Heart left ventricle (tissue), 16 donors: Measurements from ENCODE around the gene RABGAP1. TPM values are rescaled to one million over a fixed set of nuclear protein-coding genes. Genes with fewer than 3 reads are reported as not detected.

Source experiments
- ATAC-seq, 4 donors: fragments of 200-7000 bp; cut with Tn5 transposase; one replicate each; pipeline ENCODE4 v1.9.1; 2020 to 2022; ENCODE audit warnings: moderate library complexity in 4 of 4, mild to moderate bottlenecking in 3 of 4, moderate number of reproducible peaks in 1 of 4
- DNase-seq, 5 donors: peaks; one replicate each; pipeline ENCODE4 v3.0.0-alpha.2; 2020
- H3K27ac ChIP-seq, 12 donors: fragments of 200-600 bp; sonication (generic) in 4 of 12; one replicate each; pipeline versions ENCODE4 v1.5.0 to v1.8.0; 2016 to 2022; ENCODE audit warnings: mild to moderate bottlenecking in 2 of 12
- H3K27me3 ChIP-seq, 9 donors: fragments of 200-600 bp; sonication (generic) in 2 of 9; one replicate each; pipeline versions ENCODE4 v1.5.1 to v1.8.0; 2016 to 2022; ENCODE audit warnings: mild to moderate bottlenecking in 3 of 9
- H3K36me3 ChIP-seq, 9 donors: fragments of 200-600 bp; sonication (generic) in 2 of 9; one replicate each; pipeline versions ENCODE4 v1.5.0 to v1.8.0; 2018 to 2022; ENCODE audit warnings: mild to moderate bottlenecking in 2 of 9
- H3K4me1 ChIP-seq, 12 donors: fragments of 200-600 bp; sonication (generic) in 4 of 12; one replicate each; pipeline versions ENCODE4 v1.5.0 to v1.8.0; 2016 to 2022; ENCODE audit warnings: mild to moderate bottlenecking in 3 of 12
- H3K4me3 ChIP-seq, 12 donors: fragments of 200-600 bp; sonication (generic) in 4 of 12; one replicate each; pipeline versions ENCODE4 v1.5.0 to v1.8.0; 2017 to 2022; ENCODE audit warnings: mild to moderate bottlenecking in 9 of 12, moderate library complexity in 4 of 12
- H3K9me3 ChIP-seq, 12 donors: fragments of 200-600 bp; sonication (generic) in 4 of 12; one replicate each; pipeline versions ENCODE4 v1.5.0 to v1.8.0; 2016 to 2022; ENCODE audit warnings: mild to moderate bottlenecking in 1 of 12
- POLR2A ChIP-seq, 2 donors: fragments of 450-650 bp; IDR thresholded peaks; one replicate each; pipeline ENCODE4 v1.6.1; 2017; ENCODE audit warnings: antibody characterized with exemption in 2 of 2, mild to moderate bottlenecking in 2 of 2, moderate library complexity in 2 of 2
- WGBS, 4 donors: extraction: QIAGEN DNeasy Blood & Tissue Kit in 2 of 4; methylation state at CpG; one replicate each; pipeline versions ENCODE4 v1.1.5 to v1.1.7; 2013 to 2018; 5-methylcytosine and 5-hydroxymethylcytosine counted together
- intact Hi-C, 10 donors: fragments of 100-400 bp; cut with DNase I; formaldehyde crosslinking; loops; one replicate each; pipeline versions ENCODE4 v1.11.1 to v1.14.2; 2022
- polyA plus RNA-seq, 2 donors: library from polyadenylated mRNA; stranded (reverse); fragments of 200-250 nt; gene quantifications; one replicate each; pipeline ENCODE4 v1.2.3, GENCODE V29; 2013
- total RNA-seq, 9 donors: library from RNA; depleted of rRNA in 2 of 9; stranded (reverse); fragments of >200 nt in 2 of 9; fragmentation: NEBNext Ultra II Directional in 3 of 9; extraction: Animal tissue kit (Norgen Biotek cat#: 25700) in 3 of 9; gene quantifications; one replicate each; pipeline versions ENCODE4 v1.1.0 to v1.2.4, GENCODE V29; 2016 to 2023
- TF ChIP-seq, protein P1 (sequence below), 12 donors: fragments of 200-600 bp; sonication (generic) in 4 of 12; IDR thresholded peaks; one replicate each; pipeline versions ENCODE4 v1.5.0 to v1.8.0; 2018 to 2022; ENCODE audit warnings: antibody characterized with exemption in 12 of 12, mild to moderate bottlenecking in 5 of 12
- donor health status: ischemic (EF 13 %, LVEDD 7.1; RV severe dilation, severe dysfunction).
- donor health status: healthy with polysubstance abuse.
- donor health status: DM: no; HTN: yes; CAD: no.
- donor health status: DM: no; HTN: no; CAD: no.
- donor health status: ischemic (EF 25% LVEDD 6.9; RV normal size, moderate dysfunction).
- donor health status: ischemic (EF 25% LVEDD 5.7; RV mildly dilated, moderate dysfunction).
- donor health status: healthy.
- donor health status: DM: yes; HTN: yes; CAD: no.
- donor health status: ischemic (EF 35%, LVEDD 5.7; RV mildly dilated, moderate dysfunction).
- donor health status: nonischemic (EF 11% LVEDD 7.7; RV severe dilation, severe dysfunction).
- donor health status: DM: yes; HTN: yes; CAD: no.
- donor health status: PGD.
- donor health status: ischemic (EF 29% LVEDD 5.4; RV normal size, mild dysfunction).
- donor health status: nonischemic (EF 23%, LVEDD 6.1; RV moderate dilation, normal function).

RABGAP1 gene
- total and polyA plus RNA-seq, 11 donors, result 11.8 to 62.2 (median 43.3) TPM

DNA sequence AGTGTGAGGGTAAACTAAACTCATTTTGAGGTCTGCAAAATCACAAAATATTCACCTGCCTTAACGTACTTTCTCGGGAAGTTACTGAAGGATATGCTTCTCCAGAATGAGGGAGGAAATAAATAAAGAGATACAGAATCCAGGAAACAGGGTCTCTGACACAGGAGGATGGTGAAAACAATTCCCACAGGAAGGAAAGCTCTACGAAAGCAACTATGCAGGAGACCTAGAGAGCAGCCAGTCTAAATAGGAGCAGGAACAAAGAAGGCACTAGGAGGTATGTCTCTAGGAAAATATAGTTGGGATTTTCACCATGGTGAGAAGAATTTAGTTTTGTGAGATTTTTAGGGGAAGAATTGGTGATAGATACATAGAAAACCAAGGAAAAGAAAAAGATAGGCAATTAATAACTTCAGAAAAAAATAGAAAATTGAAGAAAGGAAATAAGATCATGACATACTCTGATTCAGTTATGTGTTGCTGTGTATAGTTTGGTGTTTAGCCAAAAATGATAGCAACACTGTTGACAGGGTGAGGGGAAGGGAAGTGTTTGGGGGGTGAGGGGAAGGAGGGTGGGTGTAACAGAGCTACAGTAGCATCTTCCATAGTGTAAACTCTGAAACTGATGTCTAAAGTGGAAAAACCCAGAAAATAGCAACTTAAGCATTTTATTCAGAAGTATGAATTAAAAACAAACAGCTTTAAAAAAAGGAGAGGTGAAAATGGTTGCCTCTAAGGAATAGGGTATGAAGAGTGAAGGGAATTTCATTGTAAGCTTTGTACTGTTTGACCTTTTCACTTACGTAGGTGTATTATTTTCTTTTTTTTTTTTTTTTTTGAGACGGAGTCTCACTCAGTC, 102.5 kb downstream of the RABGAP1 start:
- TF ChIP-seq, protein P1, sequence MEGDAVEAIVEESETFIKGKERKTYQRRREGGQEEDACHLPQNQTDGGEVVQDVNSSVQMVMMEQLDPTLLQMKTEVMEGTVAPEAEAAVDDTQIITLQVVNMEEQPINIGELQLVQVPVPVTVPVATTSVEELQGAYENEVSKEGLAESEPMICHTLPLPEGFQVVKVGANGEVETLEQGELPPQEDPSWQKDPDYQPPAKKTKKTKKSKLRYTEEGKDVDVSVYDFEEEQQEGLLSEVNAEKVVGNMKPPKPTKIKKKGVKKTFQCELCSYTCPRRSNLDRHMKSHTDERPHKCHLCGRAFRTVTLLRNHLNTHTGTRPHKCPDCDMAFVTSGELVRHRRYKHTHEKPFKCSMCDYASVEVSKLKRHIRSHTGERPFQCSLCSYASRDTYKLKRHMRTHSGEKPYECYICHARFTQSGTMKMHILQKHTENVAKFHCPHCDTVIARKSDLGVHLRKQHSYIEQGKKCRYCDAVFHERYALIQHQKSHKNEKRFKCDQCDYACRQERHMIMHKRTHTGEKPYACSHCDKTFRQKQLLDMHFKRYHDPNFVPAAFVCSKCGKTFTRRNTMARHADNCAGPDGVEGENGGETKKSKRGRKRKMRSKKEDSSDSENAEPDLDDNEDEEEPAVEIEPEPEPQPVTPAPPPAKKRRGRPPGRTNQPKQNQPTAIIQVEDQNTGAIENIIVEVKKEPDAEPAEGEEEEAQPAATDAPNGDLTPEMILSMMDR (IDR thresholded peaks at IDR 0.05), result no peak
- TF ChIP-seq POLR2A (IDR thresholded peaks at IDR 0.05), result no peak
- peaks cover 0 to 6% (median 0%) of the 10 kb centered on the region in 12 donors for H3K9me3 ChIP-seq
- ATAC-seq, result no peak
- DNase-seq, result no peak
- H3K36me3 ChIP-seq, result peaks cover 0 to 8% (median 0%) of the 10 kb centered on the region in 9 donors
- H3K27me3 ChIP-seq, result no peaks in the 10 kb centered on the region
- H3K27ac ChIP-seq, result peak overlapping the region in 3 of 12 donors; percentile 4 to 17 (median 10)
- intact Hi-C loops, result no loop called here
- H3K4me3 ChIP-seq, result no peak overlapping the region
- WGBS, 4 donors, result 69 to 79% (median 76%) methylated on average over 5 of the region's 5 CpGs
- H3K4me1 ChIP-seq, result peaks cover 0 to 26% (median 13%) of the 10 kb centered on the region in 12 donors

DNA sequence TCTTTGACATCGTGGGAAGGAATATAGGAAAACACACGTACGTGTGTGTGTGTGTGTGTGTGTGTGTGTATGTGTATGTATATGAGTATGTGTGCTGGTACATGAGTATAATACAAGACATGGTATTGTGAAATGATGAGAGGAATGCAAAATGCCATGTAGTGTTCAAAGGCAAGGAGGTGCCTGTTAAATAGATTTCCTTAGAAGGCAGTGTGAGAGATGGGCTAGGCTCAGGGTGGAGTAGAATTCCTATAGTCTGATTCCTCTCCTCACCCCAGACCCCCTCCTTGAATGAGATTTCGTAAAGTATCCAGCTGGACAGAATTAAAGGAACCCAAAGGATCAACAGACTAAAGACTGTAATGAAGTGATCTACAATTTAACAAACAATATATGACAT, 103.8 kb downstream of the RABGAP1 start:
- intact Hi-C loops, result no loop called here
- Histone ChIP-seq H3K27ac (peak overlapping the region in 9 of 12 donors; percentile 0 to 48 (median 21)), H3K27me3 (no peaks in the 10 kb centered on the region), H3K4me3 (no peak overlapping the region), H3K9me3 (peaks cover 0 to 6% (median 0%) of the 10 kb centered on the region in 12 donors), H3K4me1 (peaks cover 0 to 30% (median 19%) of the 10 kb centered on the region in 12 donors), H3K36me3 (peaks cover 0 to 8% (median 0%) of the 10 kb centered on the region in 9 donors)
- WGBS, 4 donors, result 78 to 81% (median 79%) methylated on average over 4 of the region's 4 CpGs
- no peak for TF ChIP-seq POLR2A (IDR thresholded peaks at IDR 0.05)
- TF ChIP-seq, protein P1 (IDR thresholded peaks at IDR 0.05), result no peak
- no peak for DNase-seq
- ATAC-seq, result no peak

DNA sequence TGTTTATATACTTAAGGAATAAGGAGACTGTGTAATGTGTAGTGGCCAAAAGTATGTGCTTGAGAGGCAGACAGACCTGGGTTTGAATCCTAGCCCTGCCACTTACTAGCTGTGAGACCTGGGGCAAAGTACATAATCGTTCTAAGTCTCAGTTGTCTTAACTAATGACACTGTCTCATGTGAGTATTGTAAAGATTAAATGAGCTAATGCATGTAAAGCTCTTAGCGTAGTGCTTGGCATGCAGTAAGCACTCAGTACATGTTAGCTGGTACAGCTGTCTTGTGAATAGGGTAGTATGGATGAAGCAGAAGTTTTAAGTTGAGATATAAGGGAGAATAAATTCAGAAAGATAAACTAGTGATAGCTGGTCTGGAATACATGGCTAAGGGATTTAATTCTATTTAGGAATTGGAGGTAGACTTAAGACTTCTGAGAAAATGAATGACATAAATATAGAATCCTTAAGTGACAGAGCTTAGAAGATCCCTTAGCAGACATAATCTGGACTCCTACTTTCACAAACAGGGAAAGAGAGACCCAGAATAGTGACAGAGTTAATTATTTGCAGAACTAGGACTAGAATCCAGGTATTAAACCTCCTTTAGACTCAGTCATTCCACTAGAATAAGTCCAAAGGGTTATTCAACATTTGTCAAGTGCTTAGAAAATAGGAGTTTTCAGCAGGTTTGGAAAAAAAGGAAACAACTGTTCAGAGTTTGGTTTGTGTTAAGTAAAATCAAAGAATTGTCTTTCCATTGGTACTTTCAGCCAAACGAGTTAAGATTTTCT, 105.8 kb downstream of the RABGAP1 start:
- H3K4me1 ChIP-seq, result peaks cover 0 to 30% (median 20%) of the 10 kb centered on the region in 12 donors
- H3K27ac ChIP-seq, result peak overlapping the region in 4 of 12 donors; percentile 0 to 44 (median 34)
- peaks cover 0 to 6% (median 0%) of the 10 kb centered on the region in 12 donors for H3K9me3 ChIP-seq
- no peak for ATAC-seq
- H3K27me3 ChIP-seq, result no peaks in the 10 kb centered on the region
- no peak overlapping the region for H3K4me3 ChIP-seq
- intact Hi-C loops, result no loop called here
- no peak for TF ChIP-seq POLR2A (IDR thresholded peaks at IDR 0.05)
- TF ChIP-seq, protein P1 (IDR thresholded peaks at IDR 0.05), result no peak
- peaks cover 0 to 7% (median 0%) of the 10 kb centered on the region in 9 donors for H3K36me3 ChIP-seq
- WGBS, 4 donors, result 75 to 89% (median 79%) methylated on average over 3 of the region's 3 CpGs
- DNase-seq, result no peak

DNA sequence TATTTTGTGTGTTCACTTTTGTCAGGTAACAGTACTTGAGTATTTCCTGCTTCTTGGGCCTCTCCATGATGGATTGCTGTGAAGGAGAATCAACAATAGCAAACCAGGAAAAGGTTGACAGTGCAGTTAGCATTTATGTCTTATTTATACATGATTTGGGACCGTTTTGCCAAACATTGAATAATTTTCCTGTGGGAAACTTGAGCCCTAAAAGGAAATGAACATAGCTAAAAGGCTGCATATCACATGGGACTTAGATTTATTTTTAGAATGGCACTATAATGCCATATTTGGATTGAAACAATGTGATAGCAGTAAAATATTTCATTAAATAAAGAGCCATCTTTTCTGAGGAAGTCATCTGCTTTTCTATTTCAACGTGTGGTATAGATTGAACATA, 107.9 kb downstream of the RABGAP1 start:
- Histone ChIP-seq H3K36me3 (peaks cover 0 to 6% (median 0%) of the 10 kb centered on the region in 9 donors), H3K4me1 (peaks cover 0 to 36% (median 22%) of the 10 kb centered on the region in 12 donors), H3K27me3 (no peaks in the 10 kb centered on the region), H3K27ac (peak overlapping the region in 10 of 12 donors; percentile 25 to 81 (median 46)), H3K9me3 (no peaks in the 10 kb centered on the region), H3K4me3 (no peak overlapping the region)
- intact Hi-C loops, result no loop called here
- TF ChIP-seq, protein P1 (IDR thresholded peaks at IDR 0.05), result no peak
- TF ChIP-seq POLR2A (IDR thresholded peaks at IDR 0.05), result no peak
- WGBS, 4 donors, result 37 to 44% (median 41%) methylated on average over 2 of the region's 2 CpGs
- ATAC-seq (peak in 2 of 4 donors; percentile 32 to 37), DNase-seq (no peak)
